Cardiac muscle cell (in vitro differentiated cells and primary cell): ENCODE data around the gene TTC16. TPM values are rescaled to one million over a fixed set of nuclear protein-coding genes. Genes with fewer than 3 reads are reported as not detected.
A peak's percentile ranks its signal among the peaks of the same experiment; 100 is the strongest.

Experiments used
- DNase-seq, 2 donors: peaks; one replicate each; pipeline versions ENCODE4 v3.0.0 to v3.0.0-alpha.2; 2010 to 2017; ENCODE audit warnings: low read depth in 1 of 2, low spot score in 1 of 2
- H3K27ac ChIP-seq: fragments of 200-600 bp; sonication (generic); 2 replicates; pipeline ENCODE4 v1.5.1; 2016
- H3K27me3 ChIP-seq: fragments of 200-600 bp; sonication (generic); 2 replicates; pipeline ENCODE4 v1.6.0; 2016; ENCODE audit warnings: control low read depth
- H3K36me3 ChIP-seq: fragments of 200-600 bp; sonication (generic); 2 replicates; pipeline ENCODE4 v1.5.1; 2016; ENCODE audit warnings: control low read depth
- H3K4me1 ChIP-seq: fragments of 200-600 bp; sonication (generic); 2 replicates; pipeline ENCODE4 v1.8.1; 2017; ENCODE audit warnings: low read depth, mild to moderate bottlenecking, mixed run types
- H3K4me3 ChIP-seq: fragments of 200-600 bp; sonication (generic); 2 replicates; pipeline ENCODE4 v1.5.1; 2016; ENCODE audit warnings: mild to moderate bottlenecking
- H3K9me3 ChIP-seq: fragments of 200-600 bp; sonication (generic); 2 replicates; pipeline ENCODE4 v1.5.1; 2017; ENCODE audit warnings: low read depth, mild to moderate bottlenecking, control low read depth
- CTCF ChIP-seq: IDR thresholded peaks from 2 replicates; pipeline ENCODE4 v1.5.1; 2012; ENCODE audit warnings: low read depth, mild to moderate bottlenecking, low read length
- polyA plus RNA-seq: library from polyadenylated mRNA; unstranded; fragments of >200 nt; fragmentation: Nextera tagmentation; extraction: Ambion mirVana; gene quantifications from 2 replicates; pipeline ENCODE4 v1.2.1, GENCODE V29; 2016
- total RNA-seq: library from RNA; depleted of rRNA; stranded (reverse); fragments of >200 nt; gene quantifications from 2 replicates; pipeline ENCODE4 v1.2.3, GENCODE V29; 2016

The TTC16 gene
- total and polyA plus RNA-seq, 2 experiments from 2014 or later, result 0.06 TPM; not detected in 1

- DNase-seq, result no peak
- no peak overlapping the region for H3K4me3 ChIP-seq
- peaks cover 5% of the 10 kb centered on the region for H3K4me1 ChIP-seq
- H3K36me3 ChIP-seq, result no peaks in the 10 kb centered on the region
- no peaks in the 10 kb centered on the region for H3K27me3 ChIP-seq
- TF ChIP-seq CTCF, result no peak
- no peak overlapping the region for H3K27ac ChIP-seq
- H3K9me3 ChIP-seq, result no peaks in the 10 kb centered on the region
Observed at GRCh38 chr9:127721391-127721821, 5.5 kb downstream of the TTC16 start.

- no peak overlapping the region for H3K4me3 ChIP-seq
- H3K9me3 ChIP-seq, result no peaks in the 10 kb centered on the region
Observed at GRCh38 chr9:127722055-127722745, 6.3 kb downstream of the TTC16 start.

GRCh38 chr9:127723013-127723412, 7.1 kb downstream of the TTC16 start:
- no peak for DNase-seq
- Histone ChIP-seq H3K4me1 (peaks cover 5% of the 10 kb centered on the region), H3K36me3 (no peaks in the 10 kb centered on the region), H3K27me3 (no peaks in the 10 kb centered on the region), H3K4me3 (no peak overlapping the region), H3K9me3 (no peaks in the 10 kb centered on the region), H3K27ac (no peak overlapping the region)
- no peak for TF ChIP-seq CTCF

More at GRCh38 chr9:127722055-127722745, 6.3 kb downstream of the TTC16 start:
- peaks cover 5% of the 10 kb centered on the region for H3K4me1 ChIP-seq
- H3K27me3 ChIP-seq, result no peaks in the 10 kb centered on the region
- H3K27ac ChIP-seq, result no peak overlapping the region
- TF ChIP-seq CTCF, result no peak
- no peak for DNase-seq
- H3K36me3 ChIP-seq, result no peaks in the 10 kb centered on the region

- Histone ChIP-seq H3K4me1 (peaks cover 5% of the 10 kb centered on the region), H3K36me3 (no peaks in the 10 kb centered on the region), H3K4me3 (no peak overlapping the region), H3K27ac (no peak overlapping the region), H3K9me3 (no peaks in the 10 kb centered on the region), H3K27me3 (no peaks in the 10 kb centered on the region)
- peak in 1 of 2 donors; percentile 74 for DNase-seq
- TF ChIP-seq CTCF, result peak; percentile 16
Observed at GRCh38 chr9:127723444-127723843, 7.6 kb downstream of the TTC16 start.

- no peak overlapping the region for H3K27ac ChIP-seq
- no peaks in the 10 kb centered on the region for H3K27me3 ChIP-seq
- H3K4me3 ChIP-seq, result no peak overlapping the region
- peaks cover 5% of the 10 kb centered on the region for H3K4me1 ChIP-seq
- no peak for DNase-seq
- no peak for TF ChIP-seq CTCF
- no peaks in the 10 kb centered on the region for H3K36me3 ChIP-seq
- no peaks in the 10 kb centered on the region for H3K9me3 ChIP-seq
Observed at GRCh38 chr9:127724012-127724411, 8.1 kb downstream of the TTC16 start.
